ENCODE data around the gene TFPI2.

Gene TFPI2

GRCh38 chr7:93851536-93851935 is 39.0 kb downstream of the TFPI2 start:
- DNase-seq, result no peak

GRCh38 chr7:93843260-93843659 is 47.3 kb downstream of the TFPI2 start:
- DNase-seq, result no peak

- no peak for DNase-seq
Measured at GRCh38 chr7:93838966-93839365, 51.6 kb downstream of the TFPI2 start.

- DNase-seq, result no peak
Measured at GRCh38 chr7:93837245-93837644, 53.3 kb downstream of the TFPI2 start.

GRCh38 chr7:93836116-93836515 is 54.4 kb downstream of the TFPI2 start:
- no peak for DNase-seq

- no peak for DNase-seq
Measured at GRCh38 chr7:93835702-93836101, 54.9 kb downstream of the TFPI2 start.

All from OCI-M1 (cell line).